GM13977 (cell line): Measurements from ENCODE around the gene CAMTA1.

Experiments
- DNase-seq: peaks from one replicate; pipeline ENCODE4 v3.0.0; 2012; ENCODE audit warnings: low spot score
- in situ Hi-C: fragments of 300-500 bp; cut with MboI; formaldehyde crosslinking; loops from one replicate; pipeline ENCODE4 v1.12.0; 2022; ENCODE audit warnings: low sequenced_read_pairs, low pct_unique_long_range_greater_than_20kb, mixed read lengths, inconsistent platforms; ENCODE audit not compliant: unreplicated experiment
- TF ChIP-seq, protein P1 (sequence below): IDR thresholded peaks from 2 replicates; pipeline ENCODE4 v1.5.1; 2012; ENCODE audit warnings: mild to moderate bottlenecking, control low read depth; ENCODE audit not compliant: insufficient read depth; ENCODE audit errors: extremely low read depth, missing control alignments

Gene CAMTA1

DNA sequence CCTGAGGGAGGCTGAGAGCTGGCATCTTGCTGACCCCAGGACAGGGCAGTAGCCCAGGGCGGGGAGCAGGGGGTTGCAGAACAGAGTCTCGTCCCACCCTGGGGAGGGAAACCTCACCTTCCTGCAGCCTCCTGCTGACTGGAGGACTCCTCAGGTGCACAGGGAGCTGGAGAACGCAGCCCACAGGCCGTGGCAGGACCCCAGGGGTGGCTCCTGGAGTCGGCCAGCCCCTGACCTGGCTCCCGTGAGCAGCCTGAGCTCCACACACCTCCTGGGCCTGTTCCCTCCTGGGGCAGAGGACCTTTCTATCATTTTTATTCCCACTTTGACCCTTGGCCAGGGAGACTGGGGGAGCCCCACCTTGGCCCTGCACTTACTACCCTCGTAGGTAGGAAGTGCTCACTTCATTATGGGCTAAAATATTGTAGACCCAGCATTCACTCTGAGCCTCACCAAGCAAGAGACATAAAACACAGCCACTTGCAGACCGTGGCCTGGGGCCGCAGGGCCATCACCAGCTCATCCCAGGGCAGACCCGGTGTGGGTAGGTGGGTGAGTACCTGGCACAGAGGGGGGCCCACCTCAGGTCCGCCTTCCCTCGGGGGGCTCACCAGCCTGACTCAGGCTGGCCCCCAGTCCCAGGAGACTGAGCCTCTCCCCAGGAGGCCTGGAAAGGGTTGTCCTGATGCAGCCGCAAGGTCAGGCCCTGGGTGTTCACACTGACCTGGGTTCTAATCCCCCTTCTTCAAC, 698.6 kb downstream of the CAMTA1 start:
- in situ Hi-C loops = no loop called here
- TF ChIP-seq, protein P1, sequence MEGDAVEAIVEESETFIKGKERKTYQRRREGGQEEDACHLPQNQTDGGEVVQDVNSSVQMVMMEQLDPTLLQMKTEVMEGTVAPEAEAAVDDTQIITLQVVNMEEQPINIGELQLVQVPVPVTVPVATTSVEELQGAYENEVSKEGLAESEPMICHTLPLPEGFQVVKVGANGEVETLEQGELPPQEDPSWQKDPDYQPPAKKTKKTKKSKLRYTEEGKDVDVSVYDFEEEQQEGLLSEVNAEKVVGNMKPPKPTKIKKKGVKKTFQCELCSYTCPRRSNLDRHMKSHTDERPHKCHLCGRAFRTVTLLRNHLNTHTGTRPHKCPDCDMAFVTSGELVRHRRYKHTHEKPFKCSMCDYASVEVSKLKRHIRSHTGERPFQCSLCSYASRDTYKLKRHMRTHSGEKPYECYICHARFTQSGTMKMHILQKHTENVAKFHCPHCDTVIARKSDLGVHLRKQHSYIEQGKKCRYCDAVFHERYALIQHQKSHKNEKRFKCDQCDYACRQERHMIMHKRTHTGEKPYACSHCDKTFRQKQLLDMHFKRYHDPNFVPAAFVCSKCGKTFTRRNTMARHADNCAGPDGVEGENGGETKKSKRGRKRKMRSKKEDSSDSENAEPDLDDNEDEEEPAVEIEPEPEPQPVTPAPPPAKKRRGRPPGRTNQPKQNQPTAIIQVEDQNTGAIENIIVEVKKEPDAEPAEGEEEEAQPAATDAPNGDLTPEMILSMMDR = no peak
- DNase-seq = no peak

DNA sequence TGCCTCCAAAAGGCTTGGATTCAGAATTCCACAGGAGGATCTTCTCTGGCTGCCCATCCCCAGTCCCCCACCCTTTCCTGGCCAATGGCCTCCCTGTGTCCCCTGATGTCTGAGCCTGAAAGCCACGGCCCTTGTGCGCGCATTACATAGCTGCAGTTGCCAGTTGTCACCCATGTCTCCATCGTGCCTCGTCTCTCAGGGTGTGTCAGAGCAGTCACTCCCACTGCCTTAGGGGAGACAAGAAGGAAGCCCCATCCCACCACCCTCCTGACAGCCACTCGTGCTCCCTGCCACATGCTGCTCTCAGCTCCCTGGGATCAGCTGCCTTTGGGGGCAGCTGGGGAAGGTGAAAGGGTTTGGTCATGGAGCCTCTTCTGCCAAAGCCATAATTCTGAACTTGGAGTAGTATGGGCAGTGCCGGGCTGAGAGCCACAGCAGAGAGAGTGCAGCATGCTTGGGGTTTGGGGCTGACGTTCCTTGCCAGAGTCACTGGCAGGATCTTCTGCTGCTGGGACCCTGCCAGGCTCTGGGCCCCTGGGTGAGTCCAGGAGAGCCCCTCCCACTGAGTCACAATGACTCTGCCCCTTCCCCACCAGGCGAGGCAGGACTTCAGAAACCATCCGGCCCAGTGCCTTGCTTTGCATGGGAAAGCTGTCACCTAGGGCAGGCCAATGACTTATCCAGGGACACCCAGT, 700.0 kb downstream of the CAMTA1 start:
- TF ChIP-seq, protein P1 = no peak
- in situ Hi-C loops = no loop called here
- no peak for DNase-seq

DNA sequence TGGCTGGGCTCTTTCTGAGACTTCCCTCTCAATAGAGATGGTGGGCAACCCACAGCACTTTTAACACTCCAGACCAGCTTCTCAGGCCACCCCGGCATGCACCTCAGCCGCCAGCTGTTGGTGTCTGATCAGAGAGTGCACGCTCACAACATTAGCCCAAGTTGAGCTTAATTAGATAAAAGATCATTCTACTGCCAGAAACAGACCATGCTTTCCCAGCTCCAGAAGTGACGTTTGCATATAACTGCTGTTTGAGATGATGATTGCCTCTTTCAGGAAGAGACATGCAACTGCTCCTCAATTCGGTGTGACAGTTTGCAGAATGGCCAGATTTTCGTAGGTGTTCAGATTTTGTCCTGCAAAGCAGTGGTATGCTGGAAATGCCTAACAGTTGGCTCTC, 700.6 kb downstream of the CAMTA1 start:
- in situ Hi-C loops = no loop called here
- DNase-seq = no peak
- TF ChIP-seq, protein P1 = no peak

DNA sequence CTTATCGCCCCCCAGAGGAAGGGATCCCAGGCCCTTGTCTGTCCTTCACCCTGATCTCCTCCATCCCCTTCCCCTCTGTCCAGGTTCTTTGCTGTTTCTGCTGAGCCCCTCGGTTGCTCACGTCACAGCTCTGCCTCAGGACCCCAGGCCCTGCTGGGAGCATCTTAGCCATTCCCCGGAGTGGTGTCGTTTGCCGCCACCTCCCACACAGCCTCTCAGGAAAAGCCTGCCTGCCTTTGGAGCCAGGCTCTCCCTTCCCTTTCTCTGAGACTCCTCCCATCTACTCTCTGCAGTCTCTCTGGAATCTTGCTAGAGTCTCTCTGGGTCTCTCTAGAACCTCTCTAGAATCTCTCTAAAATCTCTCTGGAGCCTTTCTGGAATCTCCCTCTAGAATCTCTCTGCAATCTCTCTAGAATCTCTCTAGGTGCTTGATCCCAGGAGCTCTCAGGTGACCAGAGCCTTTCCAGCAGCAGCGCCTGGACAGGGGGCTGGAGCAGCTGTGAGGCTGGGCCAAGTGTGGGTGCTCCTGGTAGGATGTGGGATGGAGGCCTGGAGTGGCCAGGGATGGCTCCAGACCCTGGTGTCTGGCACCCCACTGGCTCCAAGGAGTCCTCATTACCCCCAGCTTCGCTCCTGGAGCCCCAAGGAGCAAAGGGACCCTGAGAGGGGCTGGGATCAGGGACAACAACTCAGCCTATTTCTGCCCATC, 702.7 kb downstream of the CAMTA1 start:
- in situ Hi-C loops = no loop called here
- DNase-seq = no peak
- TF ChIP-seq, protein P1 = no peak

DNA sequence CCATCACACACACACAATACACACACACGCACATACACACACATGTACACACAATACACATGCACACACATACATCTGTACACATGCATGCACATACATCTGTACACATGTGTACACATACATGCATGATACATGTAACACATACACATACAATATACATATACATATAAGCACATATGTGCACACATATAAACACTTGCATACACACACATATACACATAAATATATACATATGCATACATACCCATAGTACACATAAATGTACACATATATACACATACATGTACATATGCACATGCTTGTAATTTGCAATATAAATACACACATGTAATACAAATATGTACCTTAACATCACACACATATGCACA, 703.2 kb downstream of the CAMTA1 start:
- in situ Hi-C loops = no loop called here
- TF ChIP-seq, protein P1 = no peak
- no peak for DNase-seq

DNA sequence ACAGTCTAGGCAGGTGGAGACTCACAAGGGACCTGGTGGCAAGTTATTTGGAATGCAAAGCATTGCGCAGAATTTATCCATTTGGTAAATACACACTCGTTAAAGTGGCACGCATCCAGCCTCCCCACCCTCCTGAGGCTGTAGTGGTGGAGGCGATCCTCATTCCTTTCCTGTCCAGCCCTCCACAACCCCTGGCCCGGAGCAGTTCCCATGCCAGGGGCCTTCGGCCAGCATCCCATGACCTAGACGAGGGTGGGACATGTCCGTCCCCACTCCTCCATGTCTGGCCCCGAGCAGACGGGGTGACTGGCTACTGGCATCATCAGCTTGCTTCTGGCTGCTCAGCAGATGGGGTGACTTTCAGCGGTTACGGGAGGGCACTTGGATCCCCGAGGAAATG, 704.3 kb downstream of the CAMTA1 start:
- in situ Hi-C loops = no loop called here
- no peak for DNase-seq
- TF ChIP-seq, protein P1 = no peak
